ENCODE results near the gene RABGAP1.

RABGAP1 gene

GRCh38 chr9:123033864-123034601, 93.2 kb downstream of the RABGAP1 start:
- 91% methylated on average over 8 of the region's 8 CpGs for WGBS
- Histone ChIP-seq H4K91ac (ENCODE audit: low read length) (no peak overlapping the region), H3K36me3 (ENCODE audit: control insufficient read depth in 1 of 2, insufficient read depth in 2 of 2, low read depth in 1 of 2, low read length in 2 of 2) (peaks cover 14 to 40% of the 10 kb centered on the region in 2 experiments), H3K27ac (ENCODE audit: low read length, poor library complexity, severe bottlenecking) (no peak overlapping the region), H2BK12ac (ENCODE audit: low read length in 2 of 2) (no peak overlapping the region), H3K27me3 (ENCODE audit: control insufficient read depth in 1 of 2, insufficient read depth in 1 of 2, low read length in 2 of 2) (no peaks in the 10 kb centered on the region), H3K4ac (ENCODE audit: low read depth in 1 of 2, low read length in 2 of 2) (no peak overlapping the region), H3K9ac (ENCODE audit: low read length) (no peak overlapping the region), H2AK5ac (ENCODE audit: low read length, severe bottlenecking) (no peak overlapping the region), H3K23ac (ENCODE audit: low read length in 2 of 2) (peak overlapping the region in 1 of 2 experiments; percentile 67), H2BK5ac (ENCODE audit: low read depth, low read length, poor library complexity, severe bottlenecking) (no peak overlapping the region), H3K9me3 (ENCODE audit: control insufficient read depth, low read length) (no peaks in the 10 kb centered on the region), H2BK120ac (ENCODE audit: low read depth, low read length) (no peak overlapping the region), H3K4me1 (ENCODE audit: control insufficient read depth, insufficient read depth, low read depth, low read length) (no peaks in the 10 kb centered on the region), H2BK15ac (ENCODE audit: low read depth, poor library complexity, severe bottlenecking) (no peak overlapping the region), H4K8ac (ENCODE audit: low read length) (no peak overlapping the region), H2AFZ (ENCODE audit: low read depth, low read length) (no peak overlapping the region), H3K14ac (ENCODE audit: low read length in 2 of 2) (peak overlapping the region in 1 of 2 experiments; percentile 18), H3K79me1 (replicated peaks; ENCODE audit: low read length, poor library complexity, severe bottlenecking) (peaks cover 20% of the 10 kb centered on the region), H3K4me2 (ENCODE audit: low read length, poor library complexity, severe bottlenecking) (no peak overlapping the region), H3K18ac (ENCODE audit: low read depth in 1 of 2, low read length in 2 of 2) (peak overlapping the region in 1 of 2 experiments; percentile 57), H3K4me3 (ENCODE audit: insufficient read depth in 1 of 2, low read depth in 1 of 2, low read length in 2 of 2) (no peak overlapping the region)
- no peak for DNase-seq

- Histone ChIP-seq H2BK12ac (ENCODE audit: low read length in 2 of 2) (peak overlapping the region in 1 of 2 experiments; percentile 11), H3K4me1 (ENCODE audit: control insufficient read depth, insufficient read depth, low read depth, low read length) (no peaks in the 10 kb centered on the region), H2BK120ac (ENCODE audit: low read depth, low read length) (no peak overlapping the region), H3K4me2 (ENCODE audit: low read length, poor library complexity, severe bottlenecking) (no peak overlapping the region), H3K27ac (ENCODE audit: low read length, poor library complexity, severe bottlenecking) (no peak overlapping the region), H3K14ac (ENCODE audit: low read length in 2 of 2) (no peak overlapping the region), H3K27me3 (ENCODE audit: control insufficient read depth in 1 of 2, insufficient read depth in 1 of 2, low read length in 2 of 2) (no peaks in the 10 kb centered on the region), H4K8ac (ENCODE audit: low read length) (no peak overlapping the region), H3K36me3 (ENCODE audit: control insufficient read depth in 1 of 2, insufficient read depth in 2 of 2, low read depth in 1 of 2, low read length in 2 of 2) (peaks cover 14 to 30% of the 10 kb centered on the region in 2 experiments), H3K18ac (ENCODE audit: low read depth in 1 of 2, low read length in 2 of 2) (no peak overlapping the region), H3K9ac (ENCODE audit: low read length) (no peak overlapping the region), H2AK5ac (ENCODE audit: low read length, severe bottlenecking) (no peak overlapping the region), H3K4ac (ENCODE audit: low read depth in 1 of 2, low read length in 2 of 2) (no peak overlapping the region), H2AFZ (ENCODE audit: low read depth, low read length) (no peak overlapping the region), H2BK15ac (ENCODE audit: low read depth, poor library complexity, severe bottlenecking) (no peak overlapping the region), H4K91ac (ENCODE audit: low read length) (no peak overlapping the region), H2BK5ac (ENCODE audit: low read depth, low read length, poor library complexity, severe bottlenecking) (no peak overlapping the region), H3K9me3 (ENCODE audit: control insufficient read depth, low read length) (no peaks in the 10 kb centered on the region), H3K79me1 (replicated peaks; ENCODE audit: low read length, poor library complexity, severe bottlenecking) (peaks cover 17% of the 10 kb centered on the region), H3K4me3 (ENCODE audit: insufficient read depth in 1 of 2, low read depth in 1 of 2, low read length in 2 of 2) (no peak overlapping the region), H3K23ac (ENCODE audit: low read length in 2 of 2) (no peak overlapping the region)
- 97% methylated on average over 13 of the region's 13 CpGs for WGBS
- no peak for DNase-seq
These were observed 94.2 kb downstream of the RABGAP1 start for GRCh38 chr9:123034881-123035510.

- no peak for DNase-seq
- no peak overlapping the region for H3K9ac ChIP-seq (ENCODE audit: low read length)
- H3K14ac ChIP-seq (ENCODE audit: low read length in 2 of 2), result no peak overlapping the region
- H2BK12ac ChIP-seq (ENCODE audit: low read length in 2 of 2), result no peak overlapping the region
- no peak overlapping the region for H4K91ac ChIP-seq (ENCODE audit: low read length)
- H3K27me3 ChIP-seq (ENCODE audit: control insufficient read depth in 1 of 2, insufficient read depth in 1 of 2, low read length in 2 of 2), result no peaks in the 10 kb centered on the region
- no peaks in the 10 kb centered on the region for H3K4me1 ChIP-seq (ENCODE audit: control insufficient read depth, insufficient read depth, low read depth, low read length)
- H3K9me3 ChIP-seq (ENCODE audit: control insufficient read depth, low read length), result no peaks in the 10 kb centered on the region
- WGBS, result 100% methylated on average over 1 of the region's 2 CpGs
- no peak overlapping the region for H2AFZ ChIP-seq (ENCODE audit: low read depth, low read length)
- no peak overlapping the region for H3K4ac ChIP-seq (ENCODE audit: low read depth in 1 of 2, low read length in 2 of 2)
- H2BK120ac ChIP-seq (ENCODE audit: low read depth, low read length), result no peak overlapping the region
- no peak overlapping the region for H3K4me3 ChIP-seq (ENCODE audit: insufficient read depth in 1 of 2, low read depth in 1 of 2, low read length in 2 of 2)
- no peak overlapping the region for H3K18ac ChIP-seq (ENCODE audit: low read depth in 1 of 2, low read length in 2 of 2)
- H2AK5ac ChIP-seq (ENCODE audit: low read length, severe bottlenecking), result no peak overlapping the region
- H2BK15ac ChIP-seq (ENCODE audit: low read depth, poor library complexity, severe bottlenecking), result no peak overlapping the region
- H3K23ac ChIP-seq (ENCODE audit: low read length in 2 of 2), result no peak overlapping the region
- H3K4me2 ChIP-seq (ENCODE audit: low read length, poor library complexity, severe bottlenecking), result no peak overlapping the region
- no peak overlapping the region for H2BK5ac ChIP-seq (ENCODE audit: low read depth, low read length, poor library complexity, severe bottlenecking)
- H4K8ac ChIP-seq (ENCODE audit: low read length), result no peak overlapping the region
- H3K27ac ChIP-seq (ENCODE audit: low read length, poor library complexity, severe bottlenecking), result no peak overlapping the region
- H3K79me1 ChIP-seq (replicated peaks; ENCODE audit: low read length, poor library complexity, severe bottlenecking), result peaks cover 17% of the 10 kb centered on the region
- H3K36me3 ChIP-seq (ENCODE audit: control insufficient read depth in 1 of 2, insufficient read depth in 2 of 2, low read depth in 1 of 2, low read length in 2 of 2), result peaks cover 14 to 34% of the 10 kb centered on the region in 2 experiments
These were observed 95.0 kb downstream of the RABGAP1 start for GRCh38 chr9:123035791-123036190.

- Histone ChIP-seq H2AK5ac (ENCODE audit: low read length, severe bottlenecking) (no peak overlapping the region), H2BK120ac (ENCODE audit: low read depth, low read length) (no peak overlapping the region), H3K4me2 (ENCODE audit: low read length, poor library complexity, severe bottlenecking) (no peak overlapping the region), H3K18ac (ENCODE audit: low read depth in 1 of 2, low read length in 2 of 2) (no peak overlapping the region), H2BK5ac (ENCODE audit: low read depth, low read length, poor library complexity, severe bottlenecking) (no peak overlapping the region), H2BK12ac (ENCODE audit: low read length in 2 of 2) (no peak overlapping the region), H3K4me1 (ENCODE audit: control insufficient read depth, insufficient read depth, low read depth, low read length) (no peaks in the 10 kb centered on the region), H4K91ac (ENCODE audit: low read length) (no peak overlapping the region), H3K23ac (ENCODE audit: low read length in 2 of 2) (no peak overlapping the region), H3K9me3 (ENCODE audit: control insufficient read depth, low read length) (no peaks in the 10 kb centered on the region), H3K27ac (ENCODE audit: low read length, poor library complexity, severe bottlenecking) (no peak overlapping the region), H3K79me1 (replicated peaks; ENCODE audit: low read length, poor library complexity, severe bottlenecking) (peaks cover 19% of the 10 kb centered on the region), H3K14ac (ENCODE audit: low read length in 2 of 2) (no peak overlapping the region), H3K9ac (ENCODE audit: low read length) (peak overlapping the region; percentile 58), H3K4ac (ENCODE audit: low read depth in 1 of 2, low read length in 2 of 2) (no peak overlapping the region), H2BK15ac (ENCODE audit: low read depth, poor library complexity, severe bottlenecking) (no peak overlapping the region), H2AFZ (ENCODE audit: low read depth, low read length) (no peak overlapping the region), H3K36me3 (ENCODE audit: control insufficient read depth in 1 of 2, insufficient read depth in 2 of 2, low read depth in 1 of 2, low read length in 2 of 2) (peaks cover 17 to 44% of the 10 kb centered on the region in 2 experiments), H3K27me3 (ENCODE audit: control insufficient read depth in 1 of 2, insufficient read depth in 1 of 2, low read length in 2 of 2) (no peaks in the 10 kb centered on the region), H4K8ac (ENCODE audit: low read length) (no peak overlapping the region), H3K4me3 (ENCODE audit: insufficient read depth in 1 of 2, low read depth in 1 of 2, low read length in 2 of 2) (no peak overlapping the region)
- 23% methylated on average over 3 of the region's 3 CpGs for WGBS
- DNase-seq, result peak; percentile 58
These were observed 96.2 kb downstream of the RABGAP1 start for GRCh38 chr9:123036893-123037545.

Data from mesenchymal stem cell (in vitro differentiated cells and primary cell).